Activated T-helper 17 cell treated with anti-CD3 and anti-CD28 coated beads, Interleukin-2, amount 50 U/mL, for 72 hours (primary cell): ENCODE measurements around the gene CGA. TPM values are rescaled to one million over a fixed set of nuclear protein-coding genes. Genes with fewer than 3 reads are reported as not detected.
"Not testable (repeated sequence)": the region's sequence is repeated elsewhere in the genome, so short reads cannot be mapped to it uniquely, and the experiment has no call there.

ENCODE experiments used
- ATAC-seq: fragments of 150-1000 bp; cut with Tn5 transposase; replicated peaks from 2 replicates; pipeline ENCODE4 v1.10.0; 2021; ENCODE audit warnings: mild to moderate bottlenecking, moderate library complexity
- H3K27ac Mint-ChIP-seq: one replicate; pipeline ENCODE4 v1.8.0; 2022; ENCODE audit warnings: mixed read lengths
- H3K27me3 Mint-ChIP-seq: one replicate; pipeline ENCODE4 v1.8.0; 2022; ENCODE audit warnings: mixed read lengths
- H3K36me3 Mint-ChIP-seq: one replicate; pipeline ENCODE4 v1.8.0; 2022; ENCODE audit warnings: low read depth, mild to moderate bottlenecking, mixed read lengths
- H3K4me1 Mint-ChIP-seq: one replicate; pipeline ENCODE4 v1.8.0; 2022; ENCODE audit warnings: mixed read lengths
- H3K4me3 Mint-ChIP-seq: one replicate; pipeline ENCODE4 v1.8.0; 2022; ENCODE audit warnings: mild to moderate bottlenecking, mixed read lengths
- H3K9me3 Mint-ChIP-seq: one replicate; pipeline ENCODE4 v1.8.0; 2022; ENCODE audit warnings: mixed read lengths
- total RNA-seq, 2 donors: library from RNA; stranded (reverse); gene quantifications; one replicate each; pipeline ENCODE4 v1.2.3, GENCODE V29; 2022

The CGA gene
- total RNA-seq, result under 1 TPM in 1 of 2 donors, not detected in 1; 0.26 TPM

DNA sequence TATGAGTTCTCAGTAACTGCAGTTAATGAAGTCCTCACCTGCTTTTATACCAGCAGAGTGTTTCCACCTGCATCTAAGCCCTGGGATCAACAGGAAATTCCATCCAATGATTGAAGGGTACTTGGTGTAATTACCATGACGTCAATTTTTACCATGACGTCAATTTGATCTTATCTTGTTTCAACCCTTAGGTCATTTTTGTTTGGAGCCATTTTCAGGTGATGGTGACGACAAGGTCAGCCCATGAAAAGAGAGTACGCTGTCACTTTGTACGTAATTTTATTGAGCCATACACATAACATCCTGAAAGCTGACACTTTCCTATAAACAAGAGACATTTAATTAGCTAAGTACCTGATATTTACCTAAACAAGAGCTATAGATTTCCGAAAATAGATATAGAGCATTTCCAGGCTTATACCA, at the start of gene CGA:
TSS of gene CGA (minus strand) at position 20 of the 423 bp plus-strand sequence. CDS start 6,906 bp downstream, outside the sequence.
- ATAC-seq, result no peak
- Mint-ChIP-seq H3K4me3 (no peak within 1 kb of the TSS), H3K36me3 (no peaks in the 10 kb centered on the region), H3K27me3 (peaks cover 22% of the 10 kb centered on the region), H3K27ac (no peak within 1 kb of the TSS), H3K9me3 (no peaks in the 10 kb centered on the region), H3K4me1 (no peaks in the 10 kb centered on the region)

DNA sequence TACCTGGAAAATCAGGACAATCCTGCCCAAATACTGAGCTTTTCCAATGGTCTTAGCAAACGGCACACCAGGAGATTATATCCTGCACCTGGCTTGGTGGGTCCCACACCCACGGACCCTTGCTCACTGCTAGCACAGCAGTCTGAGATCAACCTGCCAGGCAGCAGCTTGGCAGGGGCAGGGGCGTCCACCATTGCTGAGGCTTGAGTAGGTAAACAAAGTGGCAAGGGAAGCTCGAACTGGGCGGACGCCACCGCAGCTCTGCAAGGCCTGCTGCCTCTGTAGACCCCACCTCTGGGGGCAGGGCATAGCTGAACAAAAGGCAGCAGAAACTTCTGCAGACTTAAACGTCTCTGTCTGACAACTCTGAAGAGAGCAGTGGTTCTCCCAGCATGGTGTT, 45.0 kb upstream of the CGA start:
- H3K27ac Mint-ChIP-seq, H3K9me3 Mint-ChIP-seq, H3K36me3 Mint-ChIP-seq, H3K4me3 Mint-ChIP-seq, H3K27me3 Mint-ChIP-seq, H3K4me1 Mint-ChIP-seq, ATAC-seq: not testable (repeated sequence)

DNA sequence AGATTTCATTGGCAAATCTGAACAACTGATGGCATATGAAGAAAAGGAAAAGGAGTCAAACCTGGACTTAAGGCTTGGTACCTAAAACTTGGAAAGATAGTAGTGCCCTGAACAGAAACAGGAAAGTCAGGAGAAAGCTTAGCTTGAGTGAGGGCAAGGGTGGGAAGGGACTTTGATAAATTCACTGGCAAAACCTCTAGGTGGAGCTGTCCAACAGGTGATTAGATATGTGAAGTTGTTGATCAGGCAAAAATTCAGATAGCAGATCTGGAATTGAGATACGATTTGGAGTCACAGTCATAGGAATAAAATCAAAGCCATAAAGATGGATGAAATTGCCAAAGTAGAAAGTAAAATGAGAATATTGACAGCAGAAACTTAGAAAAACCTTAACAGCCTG, 44.3 kb upstream of the CGA start:
- peak; percentile 79 for ATAC-seq
- Mint-ChIP-seq H3K4me3 (no peak overlapping the region), H3K36me3 (no peaks in the 10 kb centered on the region), H3K27ac (no peak overlapping the region), H3K9me3 (no peaks in the 10 kb centered on the region), H3K27me3 (peaks cover 4% of the 10 kb centered on the region), H3K4me1 (peaks cover 6% of the 10 kb centered on the region)

DNA sequence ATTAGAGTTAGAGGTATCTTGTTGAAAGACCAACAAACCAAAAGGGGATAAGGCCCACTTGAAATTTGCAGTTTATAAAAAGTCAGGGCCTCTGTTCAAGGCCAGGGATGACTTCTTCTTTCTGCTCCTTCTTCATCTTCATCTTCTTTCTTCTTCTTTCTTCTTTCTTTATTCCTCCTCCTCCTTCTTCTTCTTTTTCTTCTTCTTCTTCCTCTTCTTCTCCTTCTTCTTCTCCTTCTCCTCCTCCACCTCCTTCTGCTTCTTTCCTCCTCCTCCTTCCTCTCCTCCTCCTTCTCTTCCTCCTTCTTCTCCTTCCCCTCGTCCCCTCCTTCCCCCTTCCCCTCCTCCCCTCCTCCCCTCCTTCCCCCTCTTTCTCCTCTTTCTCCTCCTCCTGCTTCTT, 42.1 kb upstream of the CGA start:
- H3K4me3 Mint-ChIP-seq, result no peak overlapping the region
- H3K27ac Mint-ChIP-seq, result no peak overlapping the region
- peaks cover 4% of the 10 kb centered on the region for H3K27me3 Mint-ChIP-seq
- H3K4me1 Mint-ChIP-seq, result peaks cover 6% of the 10 kb centered on the region
- H3K9me3 Mint-ChIP-seq, result no peaks in the 10 kb centered on the region
- no peaks in the 10 kb centered on the region for H3K36me3 Mint-ChIP-seq
- ATAC-seq, result no peak

DNA sequence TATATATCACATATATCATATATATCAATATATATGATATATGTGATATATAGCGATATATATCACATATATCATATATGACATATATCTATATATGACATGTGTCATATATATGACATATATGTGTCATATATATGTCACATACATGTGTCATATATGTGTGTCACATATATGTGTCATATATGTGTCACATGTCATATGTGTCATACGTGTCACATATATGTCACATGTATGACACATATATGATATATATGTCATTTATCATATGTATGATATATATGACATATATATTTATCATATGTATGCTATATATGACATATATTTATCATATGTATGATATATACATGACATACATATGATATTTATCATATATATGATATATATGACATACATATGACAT, 32.8 kb upstream of the CGA start:
- Mint-ChIP-seq H3K4me1 (no peaks in the 10 kb centered on the region), H3K27me3 (peaks cover 3% of the 10 kb centered on the region)
- no peak for ATAC-seq

DNA sequence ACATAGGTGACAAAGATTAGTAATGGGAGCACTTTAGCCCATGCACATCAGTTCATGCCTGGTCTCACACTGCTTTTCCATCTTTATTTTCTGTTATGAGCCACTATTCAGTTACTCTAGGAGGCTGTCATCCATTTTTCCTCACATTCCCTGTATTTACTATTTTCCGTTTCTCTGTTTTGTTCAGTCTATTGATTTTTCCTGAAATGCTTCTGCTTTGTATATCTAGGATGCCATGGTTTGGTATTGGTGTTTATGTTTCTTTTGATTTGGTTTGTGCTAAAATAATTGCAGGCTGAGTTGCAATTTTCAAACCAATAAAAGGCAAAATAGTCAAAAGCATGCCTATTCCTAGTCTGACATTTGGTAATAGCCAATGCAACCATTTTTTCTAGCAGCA, 31.6 kb upstream of the CGA start:
- no peaks in the 10 kb centered on the region for H3K36me3 Mint-ChIP-seq
- H3K27me3 Mint-ChIP-seq, result peaks cover 12% of the 10 kb centered on the region
- H3K9me3 Mint-ChIP-seq, result no peaks in the 10 kb centered on the region
- H3K4me3 Mint-ChIP-seq, result no peak overlapping the region
- H3K4me1 Mint-ChIP-seq, result no peaks in the 10 kb centered on the region
- no peak overlapping the region for H3K27ac Mint-ChIP-seq
- ATAC-seq, result no peak

More for the DNA sequence above, 32.8 kb upstream of the CGA start:
- no peaks in the 10 kb centered on the region for H3K36me3 Mint-ChIP-seq
- no peak overlapping the region for H3K27ac Mint-ChIP-seq
- H3K9me3 Mint-ChIP-seq, result no peaks in the 10 kb centered on the region
- no peak overlapping the region for H3K4me3 Mint-ChIP-seq

DNA sequence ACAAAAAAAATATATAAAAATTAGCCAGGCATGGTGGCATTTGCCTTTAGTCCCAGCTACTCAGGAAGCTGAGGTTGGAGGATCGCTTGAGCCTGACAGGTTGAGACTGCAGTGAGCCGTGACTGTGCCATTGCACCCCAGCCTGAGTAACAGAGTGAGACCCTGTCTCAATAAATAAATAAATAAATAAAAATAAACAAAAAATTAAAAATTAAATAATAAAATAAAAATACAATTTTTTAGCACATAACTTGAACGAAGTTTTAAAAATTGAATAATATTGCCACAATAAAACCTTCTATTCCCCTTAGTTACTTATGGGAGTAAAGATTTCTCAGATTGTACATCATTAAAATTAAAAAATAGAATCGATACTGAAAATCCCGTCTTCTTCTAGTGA, 29.2 kb upstream of the CGA start:
- no peaks in the 10 kb centered on the region for H3K9me3 Mint-ChIP-seq
- no peak for ATAC-seq
- no peak overlapping the region for H3K27ac Mint-ChIP-seq
- H3K36me3 Mint-ChIP-seq, result no peaks in the 10 kb centered on the region
- H3K4me1 Mint-ChIP-seq, result no peaks in the 10 kb centered on the region
- no peak overlapping the region for H3K4me3 Mint-ChIP-seq
- H3K27me3 Mint-ChIP-seq, result peaks cover 13% of the 10 kb centered on the region

DNA sequence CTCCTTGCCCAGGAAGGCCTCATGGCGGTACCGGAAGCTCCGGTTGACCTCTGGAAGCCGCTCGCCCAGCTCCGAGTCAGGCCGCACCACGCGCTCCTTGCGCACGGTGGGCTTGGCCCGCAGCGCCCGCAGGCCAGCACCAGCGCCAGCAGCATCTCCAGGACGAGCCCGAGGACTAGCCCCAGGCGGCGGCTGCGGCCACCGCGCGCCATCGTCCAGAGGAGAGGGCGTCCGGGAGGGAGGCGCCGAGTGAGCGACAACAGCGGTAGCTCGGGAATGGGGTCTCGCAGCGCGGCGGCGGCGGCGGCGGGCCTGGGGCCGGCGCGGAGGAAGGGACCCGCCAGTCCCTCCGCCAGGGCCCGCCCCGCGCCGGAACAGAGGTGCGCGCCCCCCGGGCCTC, 27.6 kb upstream of the CGA start:
- Mint-ChIP-seq H3K36me3 (no peaks in the 10 kb centered on the region), H3K4me3 (no peak overlapping the region), H3K27ac (no peak overlapping the region), H3K27me3 (peaks cover 13% of the 10 kb centered on the region), H3K4me1 (no peaks in the 10 kb centered on the region), H3K9me3 (no peaks in the 10 kb centered on the region)
- ATAC-seq, result no peak

DNA sequence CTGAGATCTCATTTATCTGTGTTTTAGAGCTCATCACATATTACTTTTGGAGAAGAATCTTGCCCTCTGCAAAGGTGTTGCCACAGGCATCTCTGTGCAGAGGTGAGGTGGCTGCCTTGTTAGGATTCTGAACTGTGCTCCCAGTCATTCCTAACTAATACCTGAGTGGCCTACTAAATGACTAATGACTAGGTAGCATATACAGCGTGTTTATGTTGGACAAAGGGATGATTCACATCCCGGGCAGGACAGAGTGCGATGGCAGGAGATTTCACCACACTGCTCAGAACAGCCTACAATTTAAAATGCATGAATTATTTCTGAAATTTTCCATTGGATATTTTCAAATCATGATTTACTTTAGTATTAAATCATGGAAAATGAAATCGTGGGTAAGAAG, 23.1 kb upstream of the CGA start:
- Mint-ChIP-seq H3K27me3 (peaks cover 13% of the 10 kb centered on the region), H3K27ac (no peak overlapping the region), H3K4me3 (no peak overlapping the region), H3K36me3 (no peaks in the 10 kb centered on the region), H3K4me1 (no peaks in the 10 kb centered on the region), H3K9me3 (no peaks in the 10 kb centered on the region)
- ATAC-seq, result no peak

DNA sequence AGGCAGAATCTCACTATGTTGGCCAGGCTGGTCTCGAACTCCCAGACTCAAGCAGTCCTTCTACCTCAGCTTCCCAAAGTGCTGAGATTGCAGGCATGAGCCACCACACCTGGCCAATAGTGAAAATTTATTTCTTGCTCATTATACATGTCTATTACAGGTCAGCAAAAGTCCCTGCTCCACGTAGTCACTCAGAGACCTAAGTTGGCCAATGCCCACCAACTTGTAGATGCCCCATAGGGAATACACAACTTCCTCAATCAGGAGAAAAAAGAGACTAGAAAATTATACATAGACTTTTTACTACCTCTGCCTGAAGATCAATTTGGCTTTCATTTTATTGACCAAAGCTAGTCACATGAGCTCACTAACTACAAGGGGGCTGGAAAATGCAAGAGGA, 22.0 kb upstream of the CGA start:
- ATAC-seq, result no peak
- H3K36me3 Mint-ChIP-seq, result no peaks in the 10 kb centered on the region
- H3K27ac Mint-ChIP-seq, result no peak overlapping the region
- H3K27me3 Mint-ChIP-seq, result peaks cover 5% of the 10 kb centered on the region
- H3K4me1 Mint-ChIP-seq, result no peaks in the 10 kb centered on the region
- no peaks in the 10 kb centered on the region for H3K9me3 Mint-ChIP-seq
- no peak overlapping the region for H3K4me3 Mint-ChIP-seq

DNA sequence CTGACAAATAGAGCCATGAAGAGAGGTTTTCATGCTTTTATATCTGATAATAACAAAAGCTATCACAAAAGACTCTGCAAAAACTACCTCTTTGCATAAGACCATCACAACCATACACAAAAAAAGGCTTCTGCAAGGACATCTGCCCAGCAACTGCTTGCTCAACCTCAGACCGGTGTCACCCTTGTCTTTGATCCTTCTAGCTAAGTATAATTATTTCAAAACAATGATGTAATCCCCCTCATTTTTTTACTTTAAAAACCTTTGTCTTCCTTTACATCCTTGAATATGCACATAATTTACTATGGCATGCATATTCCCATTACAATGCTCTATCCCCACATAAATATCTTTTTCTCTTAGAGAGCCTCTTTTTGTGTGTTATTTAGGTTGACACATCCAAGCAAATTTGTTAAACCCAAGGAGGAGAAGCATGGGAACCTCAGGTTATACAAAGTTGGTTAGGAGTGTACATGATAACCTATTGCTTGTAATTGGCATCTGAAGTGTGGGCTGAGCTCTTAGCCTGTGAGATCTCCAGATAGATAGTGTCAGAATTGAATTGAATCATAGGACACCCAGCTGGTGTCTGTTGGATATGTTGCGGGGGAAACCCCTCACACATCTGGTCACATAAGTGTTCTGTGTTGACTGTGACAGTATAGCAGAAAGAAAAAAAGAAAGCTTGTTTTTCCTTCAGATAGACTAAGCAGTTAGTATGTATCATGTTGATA, 20.7 kb upstream of the CGA start:
- peaks cover 2% of the 10 kb centered on the region for H3K27me3 Mint-ChIP-seq
- ATAC-seq, result peak; percentile 93
- no peak overlapping the region for H3K27ac Mint-ChIP-seq
- H3K9me3 Mint-ChIP-seq, result no peaks in the 10 kb centered on the region
- no peaks in the 10 kb centered on the region for H3K36me3 Mint-ChIP-seq
- H3K4me3 Mint-ChIP-seq, result no peak overlapping the region
- H3K4me1 Mint-ChIP-seq, result no peaks in the 10 kb centered on the region

DNA sequence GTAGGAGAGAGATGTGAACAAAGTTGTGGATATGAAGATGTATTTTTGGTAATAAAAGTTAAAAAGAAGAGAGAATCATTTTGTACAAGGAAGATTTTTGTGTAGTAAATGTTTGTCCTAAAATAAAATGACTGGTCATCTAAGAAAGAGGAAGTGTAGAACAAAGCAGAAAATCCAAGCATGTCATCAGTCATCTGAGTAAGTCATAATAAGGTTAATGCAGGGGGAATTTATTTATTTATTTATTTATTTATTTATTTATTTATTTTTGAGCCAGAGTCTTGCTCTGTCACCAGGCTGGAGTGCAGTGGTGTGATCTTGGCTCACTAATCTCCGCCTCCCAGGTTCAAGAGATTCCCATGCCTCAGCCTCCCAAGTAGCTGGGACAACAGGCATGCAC, 15.7 kb upstream of the CGA start:
- no peak for ATAC-seq
- H3K4me1 Mint-ChIP-seq, result no peaks in the 10 kb centered on the region
- peaks cover 13% of the 10 kb centered on the region for H3K27me3 Mint-ChIP-seq
- H3K27ac Mint-ChIP-seq, result no peak overlapping the region
- no peak overlapping the region for H3K4me3 Mint-ChIP-seq
- H3K9me3 Mint-ChIP-seq, result no peaks in the 10 kb centered on the region
- H3K36me3 Mint-ChIP-seq, result no peaks in the 10 kb centered on the region

DNA sequence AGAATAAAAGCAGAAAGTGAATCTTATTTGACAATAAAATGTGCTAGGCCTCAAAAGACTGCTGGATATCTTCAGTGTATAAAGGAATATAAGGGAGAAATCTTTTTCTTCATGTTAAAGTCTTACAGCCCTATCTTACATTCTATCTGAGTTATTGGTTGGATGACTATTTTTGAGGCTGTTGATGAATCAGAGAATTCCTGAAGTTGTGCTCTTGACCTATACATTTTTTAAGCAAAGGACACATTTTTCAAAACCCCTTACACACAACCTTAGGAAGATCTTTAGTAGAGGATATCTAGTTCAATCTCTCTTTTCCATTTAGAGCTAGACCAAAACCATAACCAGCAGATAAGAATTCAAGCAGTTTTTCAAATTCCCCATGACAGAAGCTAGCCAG, 10.9 kb upstream of the CGA start:
- no peaks in the 10 kb centered on the region for H3K36me3 Mint-ChIP-seq
- H3K4me3 Mint-ChIP-seq, result no peak overlapping the region
- no peaks in the 10 kb centered on the region for H3K9me3 Mint-ChIP-seq
- no peaks in the 10 kb centered on the region for H3K4me1 Mint-ChIP-seq
- no peak overlapping the region for H3K27ac Mint-ChIP-seq
- peaks cover 13% of the 10 kb centered on the region for H3K27me3 Mint-ChIP-seq
- no peak for ATAC-seq

DNA sequence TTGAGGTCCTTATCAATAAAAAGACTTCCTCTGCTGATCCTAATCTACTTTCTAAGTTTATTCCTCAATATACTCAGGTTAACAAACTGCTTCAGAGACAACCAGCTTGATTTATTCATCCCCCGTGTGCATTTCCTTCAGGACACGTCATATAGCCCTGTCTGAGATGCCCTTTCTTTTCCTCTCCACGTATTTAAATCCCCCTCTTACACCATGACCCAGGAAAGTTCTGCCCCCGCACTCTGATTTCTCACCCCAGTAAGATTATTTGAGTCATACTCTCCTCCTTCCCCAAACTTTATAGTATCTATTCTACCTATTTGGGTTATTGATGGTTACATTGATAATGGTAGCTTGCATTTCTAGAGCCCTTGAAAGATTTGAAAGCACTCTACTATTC, 9.8 kb upstream of the CGA start:
- no peaks in the 10 kb centered on the region for H3K9me3 Mint-ChIP-seq
- peaks cover 7% of the 10 kb centered on the region for H3K27me3 Mint-ChIP-seq
- H3K4me3 Mint-ChIP-seq, result no peak overlapping the region
- H3K36me3 Mint-ChIP-seq, result no peaks in the 10 kb centered on the region
- no peak overlapping the region for H3K27ac Mint-ChIP-seq
- H3K4me1 Mint-ChIP-seq, result no peaks in the 10 kb centered on the region
- ATAC-seq, result peak; percentile 79

DNA sequence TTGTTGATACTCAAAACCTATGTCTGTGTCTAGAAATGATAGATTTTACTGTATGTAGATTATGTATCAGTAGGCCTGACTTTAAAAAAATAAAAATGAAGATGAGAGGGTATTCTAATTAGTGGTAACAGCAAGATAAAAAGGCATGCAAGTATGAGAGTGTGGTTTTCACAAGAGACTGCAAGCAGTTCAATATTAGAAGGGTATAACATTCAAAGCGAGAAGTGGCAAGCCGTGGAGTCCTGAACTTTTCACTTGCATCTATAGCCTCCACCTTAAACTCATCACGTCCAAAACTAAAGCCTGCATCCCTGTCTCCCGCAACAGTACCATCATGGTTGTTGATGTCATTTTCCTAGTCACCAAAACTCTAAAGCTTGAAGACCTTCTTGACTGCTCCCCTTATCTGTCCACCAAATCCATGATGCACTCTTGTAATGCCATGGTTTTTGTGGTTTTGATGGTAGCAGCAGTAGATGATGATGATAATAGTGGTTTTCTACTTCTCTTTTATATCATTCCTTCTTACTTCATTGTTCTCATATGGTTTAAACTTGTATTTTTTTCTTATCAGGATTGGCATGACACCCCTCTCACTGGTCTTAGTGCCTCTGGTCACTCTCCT, 9.2 kb upstream of the CGA start:
- no peak overlapping the region for H3K27ac Mint-ChIP-seq
- ATAC-seq, result peak; percentile 65
- no peak overlapping the region for H3K4me3 Mint-ChIP-seq
- H3K27me3 Mint-ChIP-seq, result peaks cover 7% of the 10 kb centered on the region
- no peaks in the 10 kb centered on the region for H3K36me3 Mint-ChIP-seq
- H3K9me3 Mint-ChIP-seq, result no peaks in the 10 kb centered on the region
- H3K4me1 Mint-ChIP-seq, result no peaks in the 10 kb centered on the region
